ENCODE data around the gene RIOK2. TPM values are rescaled to one million over a fixed set of nuclear protein-coding genes. Genes with fewer than 3 reads are reported as not detected.

RIOK2 gene
- total and polyA plus RNA-seq, 2 of the 8 experiments (the other 6 are each of a cell fraction or from before 2014, with no cell fraction given), result 5.4 to 35.0 TPM

DNA sequence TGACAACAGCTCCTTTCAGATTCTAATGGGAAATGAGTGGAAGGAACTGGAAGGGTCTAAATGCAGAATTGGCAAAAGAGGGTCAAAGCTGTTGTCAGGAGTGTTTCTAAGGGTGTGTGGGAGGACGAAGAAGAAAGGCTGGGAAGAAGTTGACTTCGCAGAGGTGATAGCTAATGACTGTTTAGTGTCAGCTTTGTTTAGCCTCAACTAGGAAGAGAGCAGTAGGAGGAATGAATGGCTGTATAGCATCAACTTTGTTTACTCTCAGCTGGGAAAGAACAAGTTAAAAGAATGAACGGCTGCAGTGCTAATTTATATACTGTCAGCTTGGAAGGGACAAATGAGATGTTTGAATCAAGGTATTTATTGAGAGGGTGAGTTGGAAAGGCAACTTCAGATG lies 34.8 kb downstream of the RIOK2 start:
- Histone ChIP-seq H3K14ac (ENCODE audit: insufficient read length) (no peak overlapping the region), H2BK12ac (ENCODE audit: low read depth, low read length) (no peak overlapping the region), H4K8ac (ENCODE audit: extremely low read depth, insufficient read depth, low read length) (no peak overlapping the region), H3K9me3 (ENCODE audit: insufficient read depth in 2 of 2, low read depth in 1 of 2, low read length in 1 of 2) (no peaks in the 10 kb centered on the region), H3K56ac (replicated peaks; ENCODE audit: insufficient read length, low read depth, low read length) (no peak overlapping the region), H3K4me1 (replicated peaks in 1 of 4; ENCODE audit: control insufficient read depth in 3 of 4, insufficient read depth in 4 of 4, low read length in 3 of 4) (no peaks in the 10 kb centered on the region), H3K27me3 (replicated peaks in 1 of 4; ENCODE audit: control insufficient read depth in 3 of 4, extremely low read depth in 1 of 4, insufficient read depth in 3 of 4, low read length in 3 of 4) (no peaks in the 10 kb centered on the region), H3K79me2 (ENCODE audit: control insufficient read depth in 1 of 2, insufficient read depth in 2 of 2, low read length in 2 of 2) (no peaks in the 10 kb centered on the region), H3K4me3 (ENCODE audit: extremely low read depth in 1 of 4, insufficient read depth in 2 of 4, low read depth in 3 of 4, low read length in 4 of 4) (no peak overlapping the region), H3K27ac (ENCODE audit: low read depth, low read length) (no peak overlapping the region), H3K36me3 (ENCODE audit: control insufficient read depth in 2 of 4, insufficient read depth in 4 of 4, low read length in 3 of 4) (no peaks in the 10 kb centered on the region), H2BK5ac (ENCODE audit: low read depth, low read length) (no peak overlapping the region), H2BK120ac (replicated peaks; ENCODE audit: low read depth, low read length) (no peak overlapping the region), H4K5ac (ENCODE audit: insufficient read length, low read depth, low read length) (no peak overlapping the region), H2BK20ac (ENCODE audit: low read length) (no peak overlapping the region), H2AK5ac (ENCODE audit: low read depth, low read length) (no peak overlapping the region), H3K9ac (replicated peaks in 1 of 4; ENCODE audit: extremely low read depth in 1 of 4, low read depth in 3 of 4, low read length in 3 of 4) (no peak overlapping the region), H4K20me1 (replicated peaks in 1 of 2; ENCODE audit: control insufficient read depth in 1 of 2, insufficient read depth in 2 of 2, low read length in 2 of 2) (no peaks in the 10 kb centered on the region), H3K23ac (ENCODE audit: insufficient read length) (no peak overlapping the region), H3K18ac (ENCODE audit: extremely low read depth, low read length) (no peak overlapping the region), H2BK15ac (ENCODE audit: low read length) (no peak overlapping the region), H2AFZ (ENCODE audit: low read length) (peak overlapping the region; percentile 46; the same call in 1 of the 2 replicates), H3K4ac (replicated peaks; ENCODE audit: insufficient read length, low read depth, low read length) (no peak overlapping the region), H4K91ac (replicated peaks; ENCODE audit: insufficient read length, low read length) (no peak overlapping the region), H3K23me2 (ENCODE audit: low read depth, low read length) (no peaks in the 10 kb centered on the region), H3K79me1 (ENCODE audit: low read depth, low read length) (no peaks in the 10 kb centered on the region), H3K4me2 (ENCODE audit: insufficient read depth in 1 of 2, low read depth in 2 of 2, low read length in 2 of 2) (no peak overlapping the region)
- ChIA-PET CTCF (ENCODE audit: partially characterized antibody) (interaction anchor here (0.9 to 2.4 kb wide), 8 partner anchors 11 to 1775 kb away, joined by 3 to 11 read pairs (median 4); no protein-coding TSS in a partner anchor), POLR2A (ENCODE audit: partially characterized antibody) (no interaction called here)
- DNase-seq (ENCODE audit: low read depth in 1 of 2, low spot score in 2 of 2) (no peak), FAIRE-seq (no peak)
- 91% methylated on average over 3 of the region's 3 CpGs; no CpG with 5 or more reads in 1 of the 2 experiments for WGBS, 2 experiments (ENCODE audit: extremely low coverage in 1 of 2, insufficient coverage in 1 of 2, insufficient read length in 1 of 2, insufficient replicate concordance in 2 of 2, low coverage in 1 of 2, low lambda C conversion rate in 2 of 2, missing lambda C conversion rate in 1 of 2)
- TF ChIP-seq SAP30 (IDR thresholded peaks at IDR 0.05; ENCODE audit: insufficient read depth, insufficient replicate concordance, low read length) (no peak), TCF12 (IDR thresholded peaks at IDR 0.05; ENCODE audit: low read depth, low read length) (no peak), TBP (IDR thresholded peaks at IDR 0.05; ENCODE audit: low read depth, low read length) (no peak), POU5F1 (IDR thresholded peaks at IDR 0.05; ENCODE audit: low read depth, low read length) (no peak), BACH1 (IDR thresholded peaks at IDR 0.05; ENCODE audit: low read length) (no peak), JUND (IDR thresholded peaks at IDR 0.05; ENCODE audit: low read length) (no peak)
